K562 (cell line): ENCODE data around the gene GNA15. TPM values are rescaled to one million over a fixed set of nuclear protein-coding genes. Genes with fewer than 3 reads are reported as not detected.
A peak's percentile ranks its signal among the peaks of the same experiment; 100 is the strongest.

Experiments
- C11orf30 ChIP-seq: fragments of 450-650 bp; IDR thresholded peaks from 2 replicates; pipeline ENCODE4 v1.6.1; 2016; ENCODE audit warnings: low read depth, mild to moderate bottlenecking
- ERF ChIP-seq: fragments of 450-650 bp; formaldehyde crosslinking; IDR thresholded peaks from 2 replicates; pipeline ENCODE4 v1.4.0; 2020; ENCODE audit warnings: mild to moderate bottlenecking, mixed read lengths
- HCFC1 ChIP-seq: IDR thresholded peaks from 2 replicates; pipeline ENCODE4 v1.6.1; 2012; ENCODE audit warnings: low read depth, low read length, improper control_type of control experiment
- HNRNPK ChIP-seq: fragments of 200-400 bp; formaldehyde crosslinking; IDR thresholded peaks from one replicate; pipeline ENCODE4 v1.6.1; 2018; ENCODE audit warnings: mild to moderate bottlenecking, low read depth, low read length; ENCODE audit not compliant: poor library complexity, severe bottlenecking
- MBD2 ChIP-seq: sonication (generic); IDR thresholded peaks from 2 replicates; pipeline ENCODE4 v1.6.1; 2016; ENCODE audit warnings: low read depth, borderline replicate concordance
- MEF2A ChIP-seq: IDR thresholded peaks from 2 replicates; pipeline ENCODE4 v1.6.1; 2011; ENCODE audit warnings: low read depth, mild to moderate bottlenecking, low read length, moderate library complexity; ENCODE audit not compliant: control insufficient read depth
- NR4A1 ChIP-seq, 2 experiments: fragments of 250-450 bp in 1 of 2; fragments of 450-650 bp in 1 of 2; sonication (Bioruptor Pico) in 1 of 2; IDR thresholded peaks; 2 replicates each; pipeline versions ENCODE4 v1.4.0 to v1.6.1; 2016 to 2020; ENCODE audit warnings: mild to moderate bottlenecking in 2 of 2, missing compliant biosample characterization in 1 of 2, missing genetic modification characterization in 1 of 2, moderate library complexity in 1 of 2
- PBX2 ChIP-seq, 2 experiments: IDR thresholded peaks in 1 of 2; conservative IDR thresholded peaks in 1 of 2; 2 replicates each; pipeline ENCODE4 v1.6.1; 2016; ENCODE audit warnings: low read depth in 2 of 2, mild to moderate bottlenecking in 1 of 2, missing compliant biosample characterization in 1 of 2, missing genetic modification characterization in 1 of 2, moderate library complexity in 1 of 2
- POLR3A ChIP-seq: IDR thresholded peaks from 2 replicates; pipeline ENCODE4 v1.6.1; 2011; ENCODE audit warnings: borderline replicate concordance, mild to moderate bottlenecking, moderate library complexity; ENCODE audit not compliant: insufficient read length, insufficient read depth; ENCODE audit errors: extremely low read depth
- SIN3B ChIP-seq: fragments of 450-650 bp; IDR thresholded peaks from 2 replicates; pipeline ENCODE4 v1.6.1; 2017; ENCODE audit warnings: low read depth, mild to moderate bottlenecking, moderate library complexity
- STAT6 ChIP-seq: sonication (generic); formaldehyde crosslinking; IDR thresholded peaks from 2 replicates; pipeline ENCODE4 v1.8.1; 2023; ENCODE audit warnings: mild to moderate bottlenecking, missing genetic modification reagents
- TBL1XR1 ChIP-seq, 2 experiments: IDR thresholded peaks; 2 replicates each; pipeline ENCODE4 v1.6.1; 2012; ENCODE audit warnings: improper control_type of control experiment in 2 of 2, low read length in 2 of 2, mild to moderate bottlenecking in 1 of 2
- TFE3 ChIP-seq: fragments of 450-650 bp; formaldehyde crosslinking; IDR thresholded peaks from 2 replicates; pipeline ENCODE4 v1.4.0; 2020; ENCODE audit warnings: mild to moderate bottlenecking, mixed read lengths
- USF2 ChIP-seq: sonication (generic); formaldehyde crosslinking; IDR thresholded peaks from 2 replicates; pipeline ENCODE4 v1.5.0; 2020; ENCODE audit warnings: missing genetic modification reagents
- ZC3H4 ChIP-seq: sonication (generic); formaldehyde crosslinking; IDR thresholded peaks from 2 replicates; pipeline ENCODE4 v1.9.0; 2021; ENCODE audit warnings: missing genetic modification reagents, borderline replicate concordance
- ZNF668 ChIP-seq: fragments of 250-450 bp; sonication (Bioruptor Pico); IDR thresholded peaks from 2 replicates; pipeline ENCODE4 v1.8.0; 2022; ENCODE audit warnings: mild to moderate bottlenecking, inconsistent platforms
- ZNF717 ChIP-seq: fragments of 250-450 bp; sonication (Bioruptor Pico); IDR thresholded peaks from 2 replicates; pipeline ENCODE4 v1.5.0; 2021
- ZNF785 ChIP-seq: fragments of 250-450 bp; sonication (Bioruptor Pico); IDR thresholded peaks from 2 replicates; pipeline ENCODE4 v1.4.0; 2020; ENCODE audit warnings: mild to moderate bottlenecking
- polyA plus RNA-seq, 8 experiments: library from polyadenylated mRNA; depleted of rRNA in 4 of 8; stranded (reverse) in 5 of 8; unstranded in 3 of 8; fragments of >200 nt; fragmentation: Nextera tagmentation in 2 of 8; fragmentation: Illumina TruSeq in 1 of 8; extraction: Ambion mirVana in 2 of 8; extraction: Trizol in 1 of 8; gene quantifications; 2 replicates each; pipeline versions ENCODE4 v1.2.1 to v1.2.3, GENCODE V29; 2011 to 2014; ENCODE audit warnings: inconsistent platforms in 1 of 8, missing spikeins in 1 of 8
- total RNA-seq, 7 experiments: library from RNA; depleted of rRNA in 6 of 7; stranded (reverse); fragments of >200 nt in 6 of 7; fragmentation: Illumina TruSeq in 2 of 7; extraction: Trizol in 2 of 7; gene quantifications; 2 replicates each; pipeline versions ENCODE4 v1.2.1 to v1.2.3, GENCODE V29; 2011 to 2021; ENCODE audit warnings: low replicate concordance in 1 of 7

The GNA15 gene
- total and polyA plus RNA-seq, 9 of the 15 experiments (the other 6 are each of a cell fraction or from before 2014, with no cell fraction given) = 0.03 to 0.24 (median 0.11) TPM; not detected in 1

GRCh38 chr19:3154957-3155736 is 19.3 kb downstream of the GNA15 start (continued):
- TF ChIP-seq SIN3B (no peak), TBL1XR1 (IDR thresholded peaks at IDR 0.05; ENCODE audit: low read length in 2 of 2) (peak in 1 of 2 experiments; percentile 88; a peak in 2 of 4 replicates), ZNF717 (CRISPR knock-in tag) (no peak), USF2 (CRISPR knock-in tag) (no peak), ZNF785 (CRISPR knock-in tag) (no peak), PBX2 (CRISPR knock-in tag; IDR thresholded peaks at IDR 0.05; ENCODE audit: low read depth) (no peak), PBX2 (tag; conservative IDR thresholded peaks at IDR 0.05; ENCODE audit: low read depth) (no peak), POLR3A (no peak), HNRNPK (no peak), MBD2 (peak; percentile 71; the same call in 1 of the 2 replicates), MEF2A (no peak), STAT6 (CRISPR knock-in tag) (peak; percentile 77; the same call in 1 of the 2 replicates), TFE3 (no peak), C11orf30 (peak; percentile 71; the same call in 1 of the 2 replicates), HCFC1 (peak; percentile 52), NR4A1 (CRISPR knock-in tag; IDR thresholded peaks at IDR 0.05) (0 out of 2 replicates have a peak, but pooled peaks have one; percentile 20), NR4A1 (tag; IDR thresholded peaks at IDR 0.05) (peak; percentile 43; the same call in 1 of the 2 replicates), ZC3H4 (CRISPR knock-in tag) (no peak), ZNF668 (no peak), ERF (peak; percentile 82)
